HG02798 (cell line): ENCODE results near the gene PPP1R8.
A peak's percentile ranks its signal among the peaks of the same experiment; 100 is the strongest.
"Not testable (repeated sequence)": the region's sequence is repeated elsewhere in the genome, so short reads cannot be mapped to it uniquely, and the experiment has no call there.

Experiments used
- ATAC-seq: cut with Tn5 transposase; IDR thresholded peaks from one replicate; pipeline ENCODE4 v1.9.1; 2021; ENCODE audit warnings: mild to moderate bottlenecking; ENCODE audit not compliant: unreplicated experiment, poor library complexity

Gene PPP1R8

DNA sequence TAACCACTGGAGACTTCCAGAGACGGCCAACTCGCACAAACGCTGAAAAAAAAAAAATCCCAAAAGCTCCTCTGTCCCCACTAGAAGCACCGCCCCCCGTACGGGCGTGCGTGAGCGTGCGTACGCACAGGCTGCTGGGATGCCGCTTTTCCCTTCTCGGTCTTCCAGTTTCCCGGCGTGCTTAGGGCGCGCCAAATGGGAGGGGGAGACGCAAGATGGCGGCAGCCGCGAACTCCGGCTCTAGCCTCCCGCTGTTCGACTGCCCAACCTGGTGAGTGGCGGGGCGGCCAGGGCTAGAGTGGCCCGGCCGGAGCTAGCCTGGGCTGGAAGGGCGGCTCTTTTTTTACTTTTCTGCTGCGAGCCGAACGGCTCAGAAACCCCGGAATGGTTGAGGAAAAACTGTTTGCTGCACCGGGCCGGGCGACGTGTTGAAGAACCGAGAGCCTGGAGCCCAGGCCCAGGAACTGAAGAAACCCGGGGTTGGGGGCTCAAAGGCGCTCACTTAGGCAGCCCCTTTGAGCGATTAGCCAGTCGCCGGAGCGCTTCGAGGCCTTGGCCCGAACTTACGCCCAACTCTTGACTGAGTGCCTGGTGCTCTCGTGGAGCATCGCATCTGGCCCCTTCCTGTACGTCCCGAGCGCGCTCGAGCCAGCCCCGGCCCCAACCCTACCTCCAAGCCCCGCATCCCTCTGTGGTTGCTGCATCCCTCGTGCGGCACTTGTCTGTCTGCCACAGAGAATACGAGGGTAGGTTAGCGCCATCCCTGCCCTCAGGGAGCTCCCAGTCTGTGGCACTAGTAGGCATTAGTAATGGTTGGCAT is at the start of gene PPP1R8:
PPP1R8 (plus strand) TSS at position 162 of the 820 bp plus-strand sequence; CDS start at position 216, 54 bp downstream.
- ATAC-seq = peak; percentile 96

DNA sequence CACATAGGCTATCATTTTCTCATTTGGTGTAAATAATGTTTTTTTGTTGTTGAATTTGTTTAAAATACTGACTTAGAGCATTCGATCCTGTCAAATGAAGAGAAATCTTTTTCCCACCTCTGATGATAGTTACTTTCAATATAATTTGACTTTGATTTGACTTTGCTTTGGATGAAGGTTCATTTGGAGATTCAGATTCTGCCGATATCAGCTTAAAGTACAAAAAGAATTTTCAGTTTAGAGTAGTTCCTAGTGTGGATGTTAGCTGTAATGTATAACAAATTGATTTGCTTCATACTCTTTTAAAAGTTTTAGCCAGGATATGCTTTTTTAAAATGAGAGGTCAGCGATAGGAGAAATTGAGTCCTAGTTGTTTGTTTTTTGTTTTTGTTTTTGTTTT is 47.6 kb upstream of the PPP1R8 start:
- no peak for ATAC-seq

DNA sequence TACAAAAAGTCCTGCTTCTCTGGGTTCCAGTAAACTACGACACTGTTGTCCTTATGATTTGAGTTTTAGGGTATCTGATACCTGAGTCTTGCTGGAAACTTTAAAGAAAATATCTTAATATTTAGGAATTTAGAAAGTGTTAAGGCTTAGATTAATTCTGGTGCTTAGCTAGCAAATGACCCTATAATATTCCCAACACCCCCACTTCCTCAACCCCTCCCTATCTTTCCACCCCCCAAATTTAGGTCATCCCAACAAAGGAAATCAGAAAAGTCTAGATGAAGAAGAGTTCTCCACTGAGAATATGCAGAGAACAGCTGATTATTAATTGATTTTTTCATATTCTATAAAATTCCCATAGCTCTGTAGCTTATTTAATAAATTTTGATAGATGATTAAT is 45.9 kb upstream of the PPP1R8 start:
- ATAC-seq = no peak

DNA sequence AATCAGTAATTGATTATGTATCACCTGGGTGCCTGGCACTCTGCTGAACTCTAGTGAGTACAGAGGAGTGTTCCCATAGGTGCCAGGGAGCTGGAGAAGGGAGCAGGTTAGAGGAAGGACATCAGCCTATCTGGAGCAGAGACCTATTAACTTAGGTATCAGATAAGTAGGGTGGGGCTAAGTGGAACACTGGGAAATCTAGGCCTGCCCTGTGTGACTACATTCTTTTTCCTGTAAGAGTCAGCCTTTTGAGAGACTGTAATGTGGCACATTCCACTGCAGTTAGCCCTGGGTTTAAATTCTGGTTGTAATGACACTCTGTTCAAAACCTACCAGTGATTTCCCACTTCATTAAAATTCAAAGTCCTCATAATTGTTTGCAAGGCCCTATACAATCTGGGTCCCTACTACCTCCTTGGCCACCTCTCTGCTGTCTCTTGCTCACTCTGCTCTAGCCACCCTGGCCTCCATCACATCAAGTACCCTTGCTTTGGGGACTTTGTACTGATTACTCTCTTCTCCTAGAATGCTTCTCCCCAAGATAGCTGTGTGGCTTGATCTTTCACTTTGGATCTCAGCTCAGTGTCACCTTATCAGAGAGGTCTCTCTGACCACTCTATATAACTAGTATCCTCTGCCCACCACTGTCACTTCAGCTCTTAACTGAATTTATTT is 44.7 kb upstream of the PPP1R8 start:
- no peak for ATAC-seq

DNA sequence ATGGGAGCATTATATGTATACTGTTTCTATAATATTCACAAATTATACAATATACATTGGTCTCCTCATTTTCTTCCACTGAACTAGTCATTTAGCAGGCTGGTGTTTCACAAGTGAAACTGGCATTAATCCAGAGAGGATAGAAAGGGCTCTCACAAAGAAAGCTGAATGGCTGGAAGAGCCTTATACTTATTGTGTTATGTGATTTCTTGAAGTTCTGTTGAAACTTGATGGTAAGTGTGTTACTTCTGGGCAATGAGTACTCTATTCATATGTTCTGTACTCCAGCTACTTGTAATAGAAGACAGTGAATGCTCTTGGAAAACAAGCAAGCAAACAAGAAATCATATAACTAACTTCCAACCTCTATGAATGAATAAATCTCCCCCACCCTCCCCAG is 42.7 kb upstream of the PPP1R8 start:
- ATAC-seq = no peak

DNA sequence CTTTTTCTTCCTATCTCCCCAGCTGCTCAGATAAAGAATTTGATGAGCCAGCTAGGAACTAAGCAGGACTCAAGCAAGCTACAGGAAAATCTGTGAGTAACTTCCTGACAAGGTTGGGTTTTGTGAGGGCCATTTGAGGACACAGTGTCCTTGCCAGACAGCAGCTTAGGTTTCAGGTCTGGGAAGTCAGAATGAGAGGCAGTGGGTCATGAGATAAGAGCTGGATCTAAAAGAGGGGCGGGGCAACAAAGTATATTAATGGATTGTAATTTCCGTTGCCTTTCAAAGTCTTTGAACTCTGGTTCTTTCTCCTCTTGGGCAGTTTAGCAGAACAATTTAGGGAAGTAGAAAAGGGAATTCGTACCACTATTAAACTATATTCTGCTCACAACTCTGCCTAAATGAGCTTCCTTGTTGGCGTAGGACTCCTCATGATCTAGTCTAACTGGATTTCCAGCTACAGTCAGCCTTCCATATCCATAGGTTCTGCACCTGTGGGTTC is 41.0 kb upstream of the PPP1R8 start:
- no peak for ATAC-seq

DNA sequence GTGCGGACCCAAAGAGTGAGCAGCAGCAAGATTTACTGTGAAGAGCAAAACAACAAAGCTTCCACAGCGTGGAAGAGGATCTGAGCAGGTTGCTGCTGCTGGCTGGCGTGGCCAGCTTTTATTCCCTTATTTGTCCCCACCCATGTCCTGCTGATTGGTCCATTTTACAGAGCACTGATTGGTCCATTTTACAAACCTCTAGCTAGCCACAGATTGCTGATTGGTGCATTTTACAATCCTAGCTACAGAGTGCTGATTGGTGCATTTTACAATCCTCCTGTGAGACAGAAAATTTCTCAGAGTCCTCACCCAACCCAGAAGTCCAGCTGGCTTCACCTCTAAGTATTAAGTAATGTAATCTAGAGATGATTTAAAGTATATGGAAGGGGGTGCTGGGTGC is 40.3 kb upstream of the PPP1R8 start:
- not testable (repeated sequence) for ATAC-seq

DNA sequence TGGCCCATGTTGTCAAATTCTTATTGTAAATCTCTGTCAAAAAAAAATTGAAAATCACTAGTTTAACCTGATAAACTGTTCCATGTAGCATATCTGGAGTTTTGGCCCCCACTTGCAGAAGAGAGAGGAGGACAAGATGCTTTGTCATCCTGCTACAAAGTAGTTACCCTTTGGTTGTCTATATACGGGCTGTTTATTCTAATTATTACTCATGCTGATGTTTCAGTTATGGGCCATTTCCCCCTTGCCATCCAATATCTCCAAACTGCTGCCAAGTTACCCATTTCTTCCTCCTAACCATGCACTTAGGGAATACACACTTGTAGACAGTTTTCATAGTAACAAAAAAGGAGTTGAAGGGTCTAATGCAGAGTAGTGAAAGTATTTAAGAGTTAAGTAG is 35.0 kb upstream of the PPP1R8 start:
- no peak for ATAC-seq

DNA sequence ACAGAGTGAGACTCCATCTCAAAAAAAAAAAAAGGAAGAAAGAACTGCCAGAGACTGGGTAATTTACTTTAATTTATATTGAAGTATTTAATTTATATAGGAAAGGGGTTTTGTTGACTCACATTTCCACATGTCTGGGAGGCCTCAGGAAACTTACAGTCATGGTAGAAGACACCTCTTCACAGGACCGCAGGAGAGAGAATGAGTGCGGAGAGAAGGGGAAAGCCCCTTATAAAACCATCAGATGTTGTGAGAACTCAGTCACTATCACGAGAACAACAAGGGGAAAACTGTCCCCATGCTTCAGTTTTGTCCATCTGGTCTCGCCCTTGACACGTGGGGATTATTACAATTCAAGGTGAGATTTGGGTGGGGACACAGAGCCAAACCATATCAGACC is 25.8 kb upstream of the PPP1R8 start:
- ATAC-seq = no peak

DNA sequence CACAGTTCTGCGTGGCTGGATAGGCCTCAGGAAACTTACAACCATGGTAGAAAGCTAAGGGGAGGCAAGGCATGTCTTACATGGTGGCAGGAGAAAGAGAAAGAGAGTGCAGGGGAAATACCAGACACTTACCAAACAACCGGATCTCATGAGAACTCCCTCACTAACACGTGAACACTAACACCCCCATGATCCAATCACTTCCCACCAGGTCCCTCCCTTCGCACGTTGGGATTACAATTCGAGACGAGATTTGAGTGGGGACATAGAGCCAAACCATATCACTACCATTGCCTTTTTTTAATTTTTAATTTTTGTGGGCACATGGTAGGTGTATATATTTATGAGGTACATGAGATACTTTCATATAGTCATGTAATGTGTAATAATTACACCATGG is 23.8 kb upstream of the PPP1R8 start:
- ATAC-seq = no peak

DNA sequence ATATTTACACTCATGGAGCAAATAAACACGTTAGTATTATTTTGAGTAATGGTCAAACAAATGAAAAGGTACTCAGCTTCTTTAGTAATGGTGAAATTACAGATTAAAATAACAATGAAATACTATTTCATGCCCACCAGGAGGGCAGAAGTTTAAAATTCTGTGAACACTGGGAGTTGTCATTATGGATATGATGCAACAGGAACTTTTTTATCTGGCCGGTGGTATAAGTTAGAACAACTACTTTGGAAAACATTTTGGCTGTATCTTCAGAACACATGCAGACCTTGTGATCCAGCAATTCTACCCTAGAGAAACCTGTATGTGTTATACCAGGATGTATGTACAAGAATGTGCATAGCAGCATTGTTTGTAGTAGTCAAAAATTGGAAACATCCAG is 23.2 kb upstream of the PPP1R8 start:
- ATAC-seq = no peak

DNA sequence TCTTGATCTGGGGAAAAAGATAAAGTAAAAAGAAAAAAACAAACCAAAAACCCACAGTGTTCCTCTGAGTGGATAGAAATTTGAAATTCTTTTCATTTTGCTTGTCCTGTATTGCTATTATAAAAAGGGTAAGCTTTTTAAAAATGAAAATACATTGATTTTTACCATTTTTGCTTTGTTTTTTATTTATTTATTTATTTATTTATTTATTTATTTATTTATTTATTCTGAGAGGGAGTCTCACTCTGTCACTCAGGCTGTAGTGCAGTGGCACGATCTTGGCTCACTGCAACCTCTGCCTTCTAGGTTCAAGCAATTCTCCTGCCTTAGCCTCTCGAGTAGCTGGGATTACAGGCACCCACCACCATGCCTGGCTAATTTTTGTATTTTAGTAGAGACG is 22.5 kb upstream of the PPP1R8 start:
- ATAC-seq = not testable (repeated sequence)

DNA sequence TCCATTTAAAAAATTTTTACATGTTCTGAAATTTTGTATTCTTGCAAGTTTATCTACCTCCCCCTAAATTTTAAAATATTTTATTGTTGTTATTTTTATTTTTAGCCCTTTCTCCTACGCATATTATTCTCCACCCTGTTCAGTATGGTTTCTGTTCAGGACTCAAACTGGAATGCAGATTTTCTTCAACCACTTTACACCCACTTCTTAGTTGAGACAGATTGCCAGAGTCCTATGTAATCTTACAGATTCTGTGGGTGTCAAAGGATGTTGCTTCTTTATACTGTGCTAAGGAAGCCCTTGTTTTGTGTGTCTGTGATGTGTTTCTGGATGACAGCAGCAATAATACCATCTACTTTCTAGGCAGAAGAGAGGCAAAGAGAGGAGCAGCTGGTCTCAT is 20.7 kb upstream of the PPP1R8 start:
- ATAC-seq = no peak

DNA sequence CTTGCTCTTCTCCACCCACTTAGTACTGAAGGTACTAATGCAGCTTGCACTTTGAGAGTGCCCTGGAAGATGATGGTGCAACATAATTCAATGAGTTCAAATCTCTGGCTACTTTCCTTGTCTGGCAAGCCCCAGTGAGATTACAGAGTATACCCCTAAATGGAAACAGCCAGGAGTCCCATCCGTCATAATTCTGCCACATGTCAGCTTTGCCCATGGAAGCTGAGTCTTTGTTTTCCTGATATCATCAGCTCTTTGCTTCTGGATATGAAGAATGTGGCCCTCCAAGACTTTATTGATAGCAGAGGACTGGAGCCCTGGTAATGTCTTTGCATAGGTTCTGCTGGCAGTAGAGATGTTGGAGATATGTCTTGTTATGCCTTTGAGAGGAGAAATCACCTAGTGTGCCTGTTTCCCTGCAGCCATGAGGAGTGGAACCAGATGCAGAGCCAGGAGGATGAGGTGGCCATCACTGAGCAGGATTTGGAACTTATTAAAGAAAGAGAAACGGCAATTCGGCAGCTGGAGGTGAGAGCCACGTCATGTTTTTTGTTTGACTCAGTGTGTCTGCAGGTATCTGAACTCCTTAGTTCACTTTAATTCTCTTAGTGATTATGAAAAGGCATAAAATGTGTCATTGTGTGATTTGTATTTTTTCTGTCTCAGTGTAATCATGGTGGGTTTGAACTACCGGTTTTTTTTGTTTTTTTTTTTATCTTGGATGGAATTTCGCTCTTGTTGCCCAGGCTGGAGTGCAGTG is 18.7 kb upstream of the PPP1R8 start:
- ATAC-seq = no peak

DNA sequence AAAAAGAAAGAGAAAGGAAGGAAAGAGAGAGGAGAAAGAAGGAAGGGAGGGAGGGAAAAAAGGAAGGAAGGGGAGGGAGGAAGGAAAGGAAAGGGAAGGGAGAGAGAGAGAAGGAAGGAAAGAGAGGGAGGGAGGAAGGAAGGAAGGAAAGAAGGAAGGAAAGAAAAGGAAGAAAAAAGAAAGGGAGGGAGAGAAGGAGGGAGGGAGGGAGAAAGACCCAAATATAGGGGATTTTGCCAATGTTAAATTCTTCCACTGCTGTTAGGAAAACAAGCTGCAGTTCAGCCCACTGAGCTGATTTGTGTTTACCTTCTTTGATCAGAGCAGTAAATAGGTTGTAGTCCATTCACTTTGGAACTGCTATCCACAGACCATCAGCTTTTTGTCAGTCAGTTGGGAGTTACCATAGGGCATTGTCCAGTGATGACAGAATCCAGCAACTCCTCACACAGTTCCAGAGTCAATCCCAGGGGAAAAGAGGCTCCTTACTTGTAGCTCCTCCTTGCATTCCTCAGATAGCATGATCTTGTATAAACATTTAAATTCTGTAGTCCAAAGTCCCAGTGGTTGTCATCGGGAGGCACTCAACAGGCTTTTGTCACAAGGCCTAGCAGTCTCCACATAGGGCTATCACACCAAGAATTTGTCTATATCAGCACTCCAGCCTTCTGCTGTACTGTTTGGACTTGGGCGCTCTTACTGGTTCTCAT is 13.5 kb upstream of the PPP1R8 start:
- no peak for ATAC-seq

DNA sequence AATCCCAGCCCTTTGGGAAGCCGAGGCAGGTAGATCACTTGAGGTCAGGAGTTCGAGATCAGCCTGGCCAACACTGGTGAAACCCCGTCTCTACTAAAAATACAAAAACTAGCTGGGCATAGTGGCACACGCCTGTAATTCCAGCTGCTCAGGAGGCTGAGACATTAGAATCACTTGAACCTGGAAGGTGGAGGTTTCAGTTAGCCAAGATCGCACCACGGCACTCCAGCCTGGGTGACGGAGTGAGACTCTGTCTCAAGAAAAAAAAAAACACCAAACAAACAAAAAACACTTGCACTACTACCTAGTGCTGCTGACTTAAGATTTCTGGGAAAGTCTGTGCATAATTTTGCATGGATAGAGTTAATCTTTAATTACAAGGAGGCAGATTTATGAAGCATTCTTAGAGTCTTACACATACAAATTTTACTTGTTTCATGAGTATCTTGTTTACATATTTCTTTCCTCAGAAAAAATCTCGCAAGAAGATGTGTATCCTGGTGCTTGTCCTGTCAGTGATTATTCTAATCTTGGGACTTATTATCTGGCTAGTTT is 8.7 kb upstream of the PPP1R8 start:
- no peak for ATAC-seq

DNA sequence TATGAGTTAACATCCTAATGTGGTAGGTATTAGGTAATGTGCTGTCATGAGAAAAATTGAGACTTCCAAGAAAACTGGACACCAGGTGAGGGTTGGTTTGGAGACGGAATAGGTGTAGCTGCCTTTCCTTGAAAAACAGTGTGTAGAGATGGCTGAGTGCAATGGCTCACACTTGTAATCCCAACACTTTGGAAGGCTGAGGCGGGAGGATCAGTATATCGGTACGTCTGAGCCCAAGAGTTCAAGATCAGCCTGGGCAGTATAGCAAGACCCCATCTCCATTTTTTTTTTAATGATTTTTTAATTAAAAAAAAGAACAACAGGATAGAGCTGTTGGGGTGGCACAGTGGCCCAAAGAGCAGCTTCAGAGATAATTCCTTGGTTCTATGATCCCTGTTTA is 6.8 kb upstream of the PPP1R8 start:
- ATAC-seq = no peak

DNA sequence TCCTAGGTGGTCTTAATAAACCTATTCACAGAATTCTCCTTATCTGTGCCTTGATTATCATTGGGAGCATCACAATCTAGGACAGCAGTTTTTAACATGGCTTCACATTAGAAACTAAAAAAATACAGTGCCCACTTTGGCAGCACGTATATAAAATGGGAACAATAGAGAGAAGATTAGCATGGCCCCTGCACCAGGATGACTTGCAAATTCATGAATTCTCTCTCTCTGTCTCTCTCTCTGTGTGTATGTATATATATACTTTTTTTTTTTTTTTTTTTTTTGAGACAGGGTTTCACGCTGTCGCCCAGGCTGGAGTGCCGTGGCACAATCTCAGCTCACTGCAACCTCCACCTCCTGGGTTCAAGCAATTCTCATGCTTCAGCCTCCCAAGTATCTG is 6.2 kb upstream of the PPP1R8 start:
- no peak for ATAC-seq

DNA sequence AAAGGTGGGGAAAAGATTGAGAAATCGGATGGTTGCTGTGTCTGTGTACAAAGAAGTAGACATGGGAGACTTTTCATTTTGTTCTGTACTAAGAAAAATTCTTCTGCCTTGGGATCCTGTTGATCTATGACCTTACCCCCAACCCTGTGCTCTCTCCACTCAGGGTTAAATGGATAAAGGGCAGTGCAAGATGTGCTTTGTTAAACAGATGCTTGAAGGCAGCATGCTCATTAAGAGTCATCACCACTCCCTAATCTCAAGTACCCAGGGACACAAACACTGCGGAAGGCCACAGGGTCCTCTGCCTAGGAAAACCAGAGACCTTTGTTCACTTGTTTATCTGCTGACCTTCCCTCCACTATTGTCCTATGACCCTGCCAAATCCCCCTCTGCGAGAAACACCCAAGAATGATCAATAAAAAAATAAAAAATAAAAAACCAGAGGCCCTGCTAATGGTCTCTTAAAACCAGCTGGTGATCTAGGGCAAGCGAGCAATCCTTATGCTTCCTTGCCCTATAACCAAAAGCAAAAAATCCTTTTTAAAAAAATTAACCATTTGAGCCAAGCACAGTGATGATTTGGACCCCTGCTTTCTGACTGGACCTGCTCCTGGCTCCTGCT is 1.1 kb upstream of the PPP1R8 start:
- not testable (repeated sequence) for ATAC-seq
